Activated CD8-positive, alpha-beta memory T cell treated with anti-CD3 and anti-CD28 coated beads, Interleukin-2, amount 50 U/mL, for 24 hours (primary cell): ENCODE results near the gene NAGPA.

Experiments used
- DNase-seq: peaks from one replicate; pipeline ENCODE4 v3.0.0-alpha.2; 2020; ENCODE audit errors: extremely low read depth

The NAGPA gene

DNA sequence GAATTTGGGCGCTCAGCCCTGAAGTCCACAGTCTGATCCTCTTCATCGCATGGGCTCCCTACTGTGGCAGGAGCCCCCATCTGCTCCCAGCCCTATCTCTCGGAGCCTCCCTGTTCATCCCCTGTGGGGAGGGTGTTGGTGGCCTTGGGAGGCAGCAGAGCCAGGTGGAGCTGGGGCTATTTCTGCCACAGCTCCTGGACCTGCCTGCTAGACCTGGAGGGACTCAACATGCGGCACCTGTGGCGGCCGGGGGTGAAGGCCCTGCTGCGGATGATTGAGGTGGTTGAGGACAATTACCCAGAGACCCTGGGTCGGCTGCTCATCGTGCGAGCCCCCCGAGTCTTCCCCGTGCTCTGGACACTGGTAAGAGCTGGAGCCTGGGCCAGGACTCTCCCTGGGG, 30.5 kb downstream of the NAGPA start:
- no peak for DNase-seq

DNA sequence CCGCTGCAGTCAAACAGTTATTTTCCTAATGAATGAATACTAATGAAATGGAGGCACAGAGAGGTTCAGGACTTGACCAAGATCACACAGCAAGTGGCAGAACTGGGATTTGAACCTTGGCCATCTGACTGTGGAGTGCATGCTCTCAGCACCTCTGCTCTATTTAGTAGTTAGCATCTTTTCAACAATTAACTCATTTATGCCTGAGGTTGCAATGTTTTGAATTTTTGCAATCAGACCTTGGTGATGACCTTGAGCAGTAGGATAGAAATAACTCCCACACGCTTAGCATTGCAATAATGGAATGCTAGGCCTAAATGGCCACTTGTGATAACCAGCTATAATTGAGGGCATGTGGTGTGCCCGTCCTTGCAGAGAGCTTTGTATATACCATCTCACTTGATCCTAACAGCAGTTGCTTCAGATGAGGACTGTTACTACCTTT, 31.0 kb downstream of the NAGPA start:
- DNase-seq: no peak

DNA sequence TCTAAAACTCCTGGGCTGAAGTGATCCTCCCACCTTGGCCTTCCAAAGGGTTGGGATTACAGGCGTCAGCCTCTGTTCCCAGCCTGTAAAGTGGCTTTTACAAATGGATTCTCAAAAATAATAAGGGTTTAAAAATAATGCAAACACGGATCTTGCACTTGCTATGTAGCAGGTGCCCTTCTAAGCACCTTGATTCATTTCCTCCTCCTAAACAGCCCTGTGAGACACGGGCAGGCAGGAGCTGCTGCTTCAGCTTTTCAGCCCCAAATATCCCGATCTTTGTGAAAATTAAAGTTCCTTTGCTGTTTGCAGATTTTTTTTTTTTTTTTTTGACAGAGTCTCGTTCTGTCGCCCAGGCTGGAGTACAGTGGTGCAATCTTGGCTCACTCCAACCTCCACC, 31.7 kb downstream of the NAGPA start:
- no peak for DNase-seq

DNA sequence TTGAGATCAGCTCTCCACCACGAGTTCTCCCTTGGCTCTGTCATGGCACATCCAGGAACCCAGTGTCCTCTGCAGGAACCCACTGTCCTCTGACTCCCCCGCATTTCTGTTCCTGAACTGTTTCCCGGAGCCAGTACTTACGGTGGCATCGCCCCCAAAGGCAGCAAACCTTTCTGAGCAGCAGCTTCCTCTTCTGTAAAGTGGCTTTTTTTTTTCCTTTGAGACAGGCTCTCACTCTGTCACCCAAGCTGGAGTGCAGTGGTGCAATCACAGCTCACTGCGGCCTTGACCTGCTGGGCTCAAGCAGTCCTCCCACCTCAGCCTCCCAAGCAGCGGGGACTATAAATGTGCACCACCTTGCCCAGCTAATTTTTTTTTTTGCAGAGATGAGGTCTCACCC, 32.2 kb downstream of the NAGPA start:
- DNase-seq: no peak

DNA sequence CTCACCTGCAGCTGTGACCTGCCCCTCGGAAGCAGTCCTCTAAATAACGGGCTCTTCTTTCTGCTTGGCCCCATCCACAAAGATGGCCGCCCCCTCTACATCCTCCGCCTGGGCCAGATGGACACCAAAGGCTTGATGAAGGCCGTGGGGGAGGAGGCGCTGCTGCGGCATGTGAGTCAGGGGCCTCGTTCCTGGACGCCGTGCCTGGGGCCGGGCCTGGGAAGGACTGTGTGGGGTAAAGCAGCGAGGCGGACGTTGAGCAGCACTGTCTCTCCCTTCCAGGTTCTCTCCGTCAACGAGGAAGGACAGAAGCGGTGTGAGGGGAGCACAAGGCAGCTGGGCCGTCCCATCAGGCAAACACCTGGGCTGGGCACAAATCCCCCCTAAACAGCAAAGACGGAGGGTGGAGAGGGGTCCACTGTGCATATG, 33.1 kb downstream of the NAGPA start:
- no peak for DNase-seq

DNA sequence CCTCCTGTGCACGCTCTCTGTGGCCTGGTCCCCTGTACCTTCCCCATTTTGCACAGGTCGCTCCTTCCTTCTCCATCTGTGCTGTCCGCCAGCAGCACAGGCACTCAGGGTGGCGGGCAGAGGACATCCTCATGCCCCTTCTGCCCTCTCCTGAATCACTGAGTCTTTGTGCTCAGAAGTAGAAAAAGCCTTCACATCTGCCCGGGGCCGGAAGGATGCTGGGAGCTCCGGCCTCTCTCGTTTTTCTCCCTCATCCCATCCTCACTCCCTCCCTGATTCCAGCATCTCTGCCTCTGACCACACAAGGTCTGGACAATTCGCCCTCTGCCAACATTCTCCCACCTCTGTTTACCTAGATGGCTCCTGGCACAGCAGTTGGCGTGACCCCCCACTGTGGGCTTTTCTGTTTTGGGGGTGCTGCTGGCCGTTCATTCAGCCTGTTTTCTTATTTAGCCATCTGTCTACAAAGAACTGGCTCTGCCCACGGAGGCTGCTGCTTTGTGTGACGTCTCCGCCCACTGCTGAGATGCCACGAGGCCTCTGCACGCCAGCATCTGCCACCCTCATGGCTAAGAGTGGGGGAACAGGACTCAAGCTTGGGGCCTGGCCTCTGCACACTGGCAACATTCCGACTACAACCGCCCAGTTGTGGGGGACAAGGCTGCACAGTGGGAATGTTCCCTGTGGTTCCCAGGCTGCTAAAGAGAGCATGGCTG, 38.9 kb downstream of the NAGPA start:
- DNase-seq: no peak

DNA sequence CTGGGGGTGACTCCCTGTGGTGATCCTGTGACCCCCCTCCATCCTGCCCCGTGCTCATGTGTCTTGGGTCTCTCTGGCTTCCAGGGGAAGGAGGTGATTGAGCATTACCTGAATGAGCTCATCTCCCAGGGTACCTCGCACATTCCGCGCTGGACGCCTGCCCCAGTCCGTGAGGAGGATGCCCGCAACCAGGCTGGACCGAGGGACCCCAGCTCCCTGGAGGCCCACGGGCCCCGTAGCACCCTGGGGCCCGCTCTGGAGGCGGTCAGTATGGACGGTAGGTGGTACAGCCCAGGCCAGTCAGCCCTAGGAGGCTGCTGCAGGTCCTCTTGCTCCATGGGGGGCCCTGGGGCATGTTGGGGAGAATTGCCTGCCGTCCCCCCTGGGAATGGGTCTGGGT, 42.0 kb downstream of the NAGPA start:
- DNase-seq: no peak

DNA sequence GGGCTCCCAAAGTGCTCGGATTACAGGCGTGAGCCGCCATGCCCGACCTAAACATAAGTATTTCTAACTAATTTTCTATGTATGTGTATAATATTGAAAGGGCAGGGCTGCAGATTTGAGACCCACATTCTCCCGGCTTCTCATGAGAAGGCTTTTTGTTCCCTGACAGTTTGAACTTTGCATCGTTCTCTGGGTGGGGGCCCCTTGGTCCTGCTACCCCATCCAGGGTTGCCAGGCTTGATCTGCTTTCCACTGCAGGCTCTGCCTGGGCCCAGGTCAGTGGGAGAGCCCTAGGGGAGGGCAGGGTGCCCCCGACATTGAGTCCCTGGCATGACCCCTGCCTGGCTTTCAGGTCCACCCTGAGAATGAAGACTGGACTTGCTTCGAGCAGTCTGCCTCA, 43.3 kb downstream of the NAGPA start:
- DNase-seq: no peak

DNA sequence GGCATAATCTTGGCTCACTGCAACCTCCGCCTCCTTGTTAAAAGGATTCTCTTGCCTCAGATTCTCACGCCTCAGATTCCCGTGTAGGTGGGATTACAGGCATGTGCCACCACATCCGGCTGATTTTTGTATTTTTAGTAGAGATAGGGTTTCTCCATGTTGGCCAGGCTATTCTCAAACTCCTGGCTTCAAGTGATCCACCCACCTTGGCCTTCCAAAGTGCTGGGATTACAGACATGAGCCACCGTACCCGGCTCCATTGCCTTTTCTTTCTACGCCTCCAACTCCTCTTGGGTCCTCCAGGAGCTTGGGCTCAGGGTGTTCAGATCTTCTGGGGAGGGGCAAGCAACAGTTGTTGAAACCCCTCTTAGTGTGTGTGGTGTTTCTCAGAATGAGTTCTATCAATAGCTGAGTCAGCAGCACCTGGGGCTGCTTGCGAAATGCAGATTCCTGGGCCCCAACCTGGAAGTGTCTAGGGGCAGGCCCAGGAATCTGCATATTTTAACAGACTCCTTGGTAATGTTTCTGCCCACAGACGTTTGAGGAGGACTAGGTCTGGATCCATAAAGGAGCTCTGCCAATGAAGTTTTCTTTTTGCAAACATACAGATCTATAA, 44.2 kb downstream of the NAGPA start:
- no peak for DNase-seq

DNA sequence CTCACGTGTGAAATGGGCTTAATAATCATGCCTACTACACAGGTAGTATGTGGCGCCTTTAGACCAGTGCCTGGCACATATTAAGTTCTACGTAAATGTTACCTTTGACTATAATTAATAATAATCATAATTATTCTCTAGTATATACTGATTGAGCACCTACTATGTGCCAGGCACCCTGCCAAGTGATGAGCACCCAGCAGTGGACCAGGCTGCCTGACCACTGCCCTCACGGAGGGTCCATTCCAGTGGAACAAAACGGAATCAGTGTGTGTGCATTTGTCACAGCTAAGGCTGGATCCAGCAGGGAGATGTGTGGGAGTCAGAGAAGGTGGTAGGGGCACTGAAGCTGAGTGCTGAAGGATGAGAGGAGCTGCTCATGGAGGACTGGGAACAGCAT, 45.1 kb downstream of the NAGPA start:
- DNase-seq: no peak

DNA sequence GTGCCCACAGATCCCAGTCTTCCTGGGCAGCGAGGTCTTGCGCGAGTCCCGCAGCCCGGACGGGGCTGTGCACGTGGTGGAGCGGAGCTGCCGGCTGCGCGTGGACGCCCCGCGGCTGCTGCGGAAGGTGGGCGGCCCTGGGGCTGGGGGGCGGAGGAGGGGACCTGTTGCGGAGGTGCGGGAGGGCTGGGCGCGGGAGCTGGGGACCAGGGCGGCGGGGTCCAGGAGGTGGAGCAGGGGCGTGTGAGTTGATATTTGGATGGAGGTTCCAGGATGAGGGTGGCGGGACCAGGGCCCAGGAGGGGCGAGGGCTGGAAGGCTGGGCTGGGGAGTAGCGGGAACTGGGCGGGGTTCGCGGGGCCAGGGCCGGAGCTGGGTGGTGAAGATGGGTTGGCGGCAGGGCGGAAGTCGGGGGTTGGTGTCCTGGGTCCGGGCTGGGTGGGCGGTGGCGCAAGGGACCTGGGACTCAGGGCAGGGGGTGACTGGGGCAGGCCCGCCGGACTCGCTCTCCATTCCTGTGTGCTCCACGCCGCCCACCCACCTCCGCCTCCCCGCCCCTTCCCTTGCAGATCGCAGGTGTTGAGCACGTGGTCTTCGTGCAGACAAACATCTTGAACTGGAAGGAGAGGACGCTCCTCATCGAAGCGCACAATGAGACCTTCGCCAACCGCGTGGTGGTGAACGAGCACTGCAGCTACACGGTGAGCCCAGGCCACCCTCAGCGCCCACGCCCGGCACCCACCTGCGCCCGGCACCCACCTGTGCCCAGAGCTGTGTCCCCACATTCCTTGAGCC, 46.0 kb downstream of the NAGPA start:
- no peak for DNase-seq

DNA sequence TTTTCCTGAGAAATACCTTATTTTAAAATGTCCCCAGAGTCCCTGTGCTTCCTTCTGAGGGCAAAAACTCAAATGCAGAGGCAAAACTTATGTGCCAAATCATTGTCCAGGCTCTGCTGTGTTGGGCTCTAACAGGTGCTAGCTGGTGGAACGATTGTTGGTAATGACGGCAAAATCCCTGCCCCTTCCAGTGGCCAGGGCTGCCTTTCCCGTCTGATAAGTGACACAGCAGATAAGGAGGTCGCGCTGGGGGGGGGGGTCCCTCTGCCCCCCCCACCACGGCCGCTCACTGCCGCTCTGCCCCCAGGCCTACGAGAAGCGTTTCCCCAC, 46.5 kb downstream of the NAGPA start:
- no peak for DNase-seq

DNA sequence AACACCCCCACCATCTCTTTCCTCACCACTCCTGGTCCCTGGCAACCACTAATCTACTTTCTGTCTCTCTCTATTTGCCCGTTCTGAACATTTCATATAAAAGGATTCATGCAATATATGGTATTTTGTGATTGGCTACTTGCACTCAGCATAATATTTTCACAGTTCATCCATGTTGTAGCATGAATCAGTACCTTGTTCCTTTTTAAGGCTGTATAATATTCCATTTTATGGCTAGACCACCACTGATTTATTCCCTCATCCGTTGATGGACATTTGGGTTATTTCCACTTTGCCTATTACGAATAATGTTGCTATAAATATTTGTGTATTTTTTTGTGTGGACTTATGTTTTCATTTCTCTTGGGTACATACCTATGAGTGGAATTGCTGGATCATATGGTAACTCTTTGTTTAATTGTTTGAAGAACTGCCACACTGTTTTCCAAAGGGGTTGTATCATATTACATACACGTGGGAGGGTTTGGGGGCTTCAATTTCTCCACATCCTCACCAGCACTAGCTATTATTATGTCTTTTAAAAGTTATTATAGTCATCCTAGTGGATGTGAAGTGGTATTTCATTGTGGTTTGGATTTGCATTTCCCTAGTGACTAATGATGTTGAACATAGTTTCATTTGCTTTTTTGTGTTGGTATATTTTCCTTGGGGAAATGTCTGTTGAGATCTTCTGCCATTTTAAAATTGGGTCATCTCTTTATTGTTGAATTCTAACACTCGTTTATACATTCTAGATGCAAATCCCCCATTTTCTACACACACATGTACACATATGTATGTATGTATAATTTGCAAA, 49.4 kb downstream of the NAGPA start:
- DNase-seq: no peak

DNA sequence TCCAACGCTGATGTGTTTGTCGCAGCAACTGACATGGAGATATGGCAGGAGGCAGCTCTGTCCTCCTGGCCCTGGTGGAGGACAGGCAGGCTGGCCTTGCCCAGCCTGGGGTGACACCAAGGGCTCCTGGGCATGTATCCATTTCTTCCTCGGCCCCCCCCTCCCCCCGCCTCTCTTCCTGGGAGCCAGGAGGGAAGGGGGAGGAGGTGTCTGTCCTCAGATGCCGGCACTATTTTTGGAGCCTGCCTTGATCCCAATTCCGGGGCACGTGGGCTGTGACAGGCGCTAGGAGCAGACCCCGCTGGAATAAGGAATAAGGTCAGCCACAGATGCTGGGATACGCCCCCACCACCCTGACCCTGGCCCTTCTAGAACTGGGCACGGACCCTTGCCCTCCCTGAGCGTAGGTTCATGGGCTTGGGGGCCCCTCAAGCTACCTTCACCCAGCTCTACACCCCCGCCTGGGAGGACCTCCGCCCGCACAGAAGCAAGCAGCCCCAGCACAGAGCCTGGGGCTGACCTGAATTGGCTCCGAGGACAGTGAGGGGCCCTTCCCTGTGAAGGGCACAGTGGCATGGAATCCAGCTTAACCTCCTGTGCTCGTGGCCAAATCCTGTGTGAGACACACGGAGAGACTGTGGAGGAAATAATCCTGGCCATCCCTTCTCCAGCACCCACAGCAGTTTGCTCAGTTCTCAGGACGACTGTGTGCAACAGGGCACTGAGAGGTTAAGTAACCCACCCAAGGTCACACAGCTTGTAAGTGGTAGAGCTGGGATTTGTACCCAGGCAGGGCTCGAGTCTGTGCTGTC, 51.5 kb downstream of the NAGPA start:
- DNase-seq: no peak

DNA sequence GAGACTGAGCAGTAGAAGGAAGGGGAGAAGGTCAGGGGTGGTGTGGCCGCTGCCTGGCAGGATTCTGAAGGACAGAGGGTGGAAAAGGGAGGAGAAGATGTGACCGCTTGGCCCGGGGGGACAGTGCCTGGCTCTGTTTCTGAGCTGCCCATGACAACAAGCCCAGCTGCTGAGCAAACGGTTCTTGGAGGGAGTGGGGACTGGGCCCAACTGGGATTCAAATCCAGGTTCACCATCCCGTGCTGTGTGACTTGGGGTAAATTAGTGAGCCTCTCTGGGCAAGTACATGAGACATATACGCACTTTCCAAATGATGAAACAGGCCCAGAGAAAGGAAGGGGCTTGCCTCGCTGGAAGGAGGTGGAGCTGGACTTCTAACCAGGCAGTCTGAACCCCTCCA, 52.3 kb downstream of the NAGPA start:
- no peak for DNase-seq

DNA sequence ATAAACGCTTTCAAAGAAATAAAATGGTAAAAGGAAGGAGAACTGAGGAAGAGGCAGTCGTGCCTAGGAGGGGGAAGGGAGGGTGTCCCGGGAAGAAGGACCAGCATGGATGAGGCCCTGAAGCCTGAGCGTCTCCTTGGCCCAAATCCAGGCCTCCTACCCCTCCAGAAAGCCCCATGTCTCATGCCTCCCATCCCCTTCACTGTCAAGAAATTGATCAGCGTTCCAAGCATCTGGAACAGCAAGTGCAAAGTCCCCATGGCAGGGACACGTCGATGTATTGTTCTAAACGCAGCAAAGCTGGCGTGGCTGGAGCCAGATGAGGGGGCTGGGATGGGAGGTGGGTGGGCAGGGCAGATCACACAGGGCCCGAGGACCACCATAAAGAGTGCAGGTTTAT, 53.0 kb downstream of the NAGPA start:
- no peak for DNase-seq

DNA sequence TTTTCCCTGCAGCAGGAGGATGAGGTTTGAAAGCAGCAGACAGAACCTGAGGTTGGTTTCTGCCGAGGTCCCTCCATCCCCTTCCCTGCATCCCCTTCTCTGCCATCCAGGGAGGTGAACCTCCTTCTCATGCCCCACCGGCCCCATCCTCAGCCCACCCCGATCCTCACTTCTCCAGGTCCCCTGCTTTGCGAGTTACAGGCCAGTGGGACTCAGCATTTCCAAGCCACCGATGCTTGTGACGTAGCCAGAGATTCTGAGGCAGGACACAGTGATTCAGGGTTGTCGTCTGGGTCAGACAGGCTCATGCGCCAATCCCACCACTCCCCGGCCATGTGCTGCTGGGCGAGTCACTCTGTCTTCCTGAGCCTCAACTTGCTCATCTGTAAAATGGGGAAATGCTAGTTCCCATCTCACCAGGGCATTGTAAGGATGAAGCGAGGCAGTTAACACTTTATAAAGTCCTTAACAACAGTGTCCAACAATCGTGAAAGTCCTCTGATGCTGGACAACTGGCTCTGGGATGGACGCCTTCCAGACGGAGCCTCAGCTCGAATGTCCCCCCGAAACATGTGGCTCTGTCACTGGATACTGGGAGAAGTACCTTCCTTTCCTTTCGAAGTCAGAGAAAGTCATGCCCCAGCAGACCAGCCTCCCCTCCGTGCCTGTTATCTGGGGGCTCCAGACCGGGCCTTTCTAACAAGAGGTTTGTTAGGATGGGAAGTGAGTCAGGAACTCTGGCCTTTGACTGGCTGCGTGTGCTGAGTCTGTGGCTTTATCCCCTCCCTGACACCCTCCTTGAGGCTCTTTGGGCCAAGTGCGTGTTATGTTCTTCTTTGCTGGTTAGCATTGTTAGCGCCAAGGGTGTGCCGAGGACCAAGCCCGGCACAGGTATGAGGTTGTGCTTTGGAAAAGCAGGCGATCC, 53.7 kb downstream of the NAGPA start:
- DNase-seq: no peak

DNA sequence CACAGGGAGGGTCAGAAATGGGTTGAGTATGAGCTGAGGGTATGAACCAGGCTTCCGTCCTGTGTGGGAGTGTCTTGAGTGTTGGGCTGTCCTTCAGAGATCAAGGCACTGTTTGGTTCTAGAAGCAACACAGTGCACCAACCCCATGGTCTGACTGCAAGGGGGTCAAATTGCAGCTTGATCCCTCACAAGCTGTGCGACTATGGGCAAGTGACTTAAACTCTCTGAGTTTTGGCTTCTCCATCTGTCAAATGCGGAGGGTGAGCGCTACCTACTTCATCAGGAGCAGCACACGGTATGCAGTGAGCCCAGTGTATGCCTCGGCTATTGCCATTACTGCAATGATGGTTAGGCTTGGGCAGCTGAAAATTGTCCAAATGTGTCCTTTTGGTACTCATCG, 54.6 kb downstream of the NAGPA start:
- no peak for DNase-seq

DNA sequence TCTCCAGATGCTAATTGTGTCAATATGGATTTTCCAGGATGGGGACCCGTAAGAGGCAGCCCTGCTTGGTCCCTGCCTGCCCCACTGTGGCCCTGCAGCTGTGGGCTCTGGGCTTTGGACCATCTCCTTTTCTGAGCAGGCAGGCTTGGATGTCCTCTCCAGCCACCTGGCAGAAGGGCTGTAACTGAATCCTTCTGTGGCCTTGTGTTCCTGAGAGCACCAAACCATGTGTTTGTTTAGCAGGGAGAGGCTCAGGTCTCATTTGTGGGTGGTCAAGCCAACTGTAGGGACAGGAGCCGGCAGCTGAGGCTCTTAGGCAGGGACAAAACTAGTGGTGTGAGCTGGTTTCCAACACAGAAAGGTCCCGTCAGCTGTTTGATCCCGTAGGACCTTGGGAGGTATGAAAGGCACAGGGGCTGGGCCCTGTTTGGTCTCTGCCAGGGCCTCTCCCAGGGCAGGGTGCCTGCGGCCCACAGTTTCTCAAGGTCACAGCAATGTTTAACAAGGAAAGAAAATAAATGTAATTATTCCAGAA, 57.1 kb downstream of the NAGPA start:
- no peak for DNase-seq

DNA sequence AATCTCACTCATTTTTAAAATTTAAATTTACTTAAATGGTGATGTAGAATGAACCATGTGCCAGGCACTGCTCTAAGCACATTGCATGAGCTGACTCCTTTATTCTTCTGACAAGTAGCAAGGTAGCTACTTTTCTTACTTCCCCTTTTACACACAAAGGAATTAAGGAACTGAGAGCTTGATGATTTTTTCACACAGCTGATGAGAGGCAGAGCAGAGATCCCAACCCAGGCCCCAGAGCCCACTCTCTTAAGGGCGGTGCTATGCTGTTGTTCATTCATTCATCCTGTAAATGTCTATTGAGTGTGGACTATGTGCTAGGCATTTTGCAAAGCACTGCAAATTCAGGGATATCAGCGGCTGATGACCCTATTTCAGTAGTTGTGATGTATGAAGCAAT, 57.7 kb downstream of the NAGPA start:
- DNase-seq: no peak
